Keratinocyte (primary cell): Measurements from ENCODE around the gene TUBA3C.

Experiments
- CTCF ChIP-seq, 3 experiments: IDR thresholded peaks in 1 of 3; conservative IDR thresholded peaks in 1 of 3; optimal IDR thresholded peaks in 1 of 3; 2 replicates in 2 of 3; 3 replicates in 1 of 3; pipeline versions ENCODE3 to v1.5.1; 2011; ENCODE audit warnings: low read length in 3 of 3, mild to moderate bottlenecking in 3 of 3, moderate library complexity in 2 of 3, control low read depth in 1 of 3, inconsistent platforms in 1 of 3; ENCODE audit not compliant: insufficient read depth in 2 of 3; ENCODE audit errors: extremely low read depth in 1 of 3
- EZH2 ChIP-seq: IDR thresholded peaks from one replicate; pipeline ENCODE4 v1.6.1; 2012; ENCODE audit warnings: inconsistent platforms, mild to moderate bottlenecking, low read length, moderate library complexity

DNA sequence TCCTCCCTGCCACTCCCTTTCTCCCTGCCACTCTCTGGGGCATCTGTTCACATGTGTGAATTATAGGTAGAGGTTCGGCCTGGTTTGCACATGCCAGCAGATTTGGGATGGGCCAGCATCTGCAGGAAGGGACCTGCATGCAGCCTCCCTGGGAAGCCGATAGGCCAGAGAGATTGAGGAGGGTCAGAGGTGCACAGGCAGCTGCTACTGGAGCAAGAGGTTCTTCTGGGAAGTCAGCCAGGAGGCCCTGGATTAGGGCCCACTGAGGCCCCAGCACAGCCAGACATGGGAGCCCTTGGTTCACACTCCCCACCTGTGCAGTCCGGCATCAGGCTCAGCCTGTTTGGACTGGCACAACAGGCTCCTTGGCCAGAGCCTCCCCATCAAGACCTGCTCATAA lies 12.1 kb downstream of the TUBA3C start:
- TF ChIP-seq CTCF (optimal IDR thresholded peaks at IDR 0.05 in 1 of 3, IDR thresholded peaks at IDR 0.05 in 1 of 3, conservative IDR thresholded peaks at IDR 0.05 in 1 of 3; ENCODE audit: extremely low read depth in 1 of 3, insufficient read depth in 2 of 3, low read length in 3 of 3), result no peak
- TF ChIP-seq EZH2, result no peak
